Keratinocyte (primary cell): Measurements from ENCODE around the gene ADCY7. TPM values are rescaled to one million over a fixed set of nuclear protein-coding genes. Genes with fewer than 3 reads are reported as not detected.

ENCODE experiments used
- DNase-seq: peaks from one replicate; pipeline ENCODE4 v3.0.0-alpha.2; 2011; ENCODE audit warnings: low read depth, missing footprints, low spot score
- FAIRE-seq: peaks from 2 replicates; lab custom pipeline; 2011; peaks lifted over from hg19 to GRCh38; lab: Jason Lieb, UNC
- H2AFZ ChIP-seq: 2 replicates; pipeline ENCODE4 v1.6.0; 2012; ENCODE audit warnings: low read length, control low read depth, inconsistent platforms; ENCODE audit not compliant: control insufficient read depth
- H3K27ac ChIP-seq: 2 replicates; pipeline ENCODE4 v1.5.1; 2011; ENCODE audit warnings: low read length; ENCODE audit not compliant: control insufficient read depth, insufficient read depth
- H3K27me3 ChIP-seq: 3 replicates; pipeline ENCODE4 v1.6.0; 2011; ENCODE audit warnings: low read length; ENCODE audit not compliant: control insufficient read depth, insufficient read depth; ENCODE audit errors: extremely low read depth
- H3K36me3 ChIP-seq, 2 experiments: 2 replicates in 1 of 2; 3 replicates in 1 of 2; pipeline ENCODE4 v1.5.1; 2011; ENCODE audit warnings: low read length in 2 of 2, mild to moderate bottlenecking in 1 of 2; ENCODE audit not compliant: control insufficient read depth in 2 of 2, insufficient read depth in 2 of 2; ENCODE audit errors: extremely low read depth in 1 of 2
- H3K4me1 ChIP-seq: 3 replicates; pipeline ENCODE4 v1.5.1; 2011; ENCODE audit warnings: low read length; ENCODE audit not compliant: control insufficient read depth, insufficient read depth; ENCODE audit errors: extremely low read depth
- H3K4me2 ChIP-seq: 3 replicates; pipeline ENCODE4 v1.6.0; 2011; ENCODE audit warnings: low read depth, low read length; ENCODE audit not compliant: control insufficient read depth, insufficient read depth; ENCODE audit errors: extremely low read depth
- H3K4me3 ChIP-seq, 3 experiments: fragments of 200-600 bp in 1 of 3; sonication (generic) in 1 of 3; 2 replicates in 2 of 3; 3 replicates in 1 of 3; pipeline ENCODE4 v1.5.1; 2011 to 2016; ENCODE audit warnings: low read length in 3 of 3, mild to moderate bottlenecking in 3 of 3, control low read depth in 2 of 3, inconsistent platforms in 1 of 3, low read depth in 1 of 3, mixed read lengths in 1 of 3, mixed run types in 1 of 3, moderate library complexity in 1 of 3; ENCODE audit not compliant: control insufficient read depth in 2 of 3, insufficient read depth in 2 of 3; ENCODE audit errors: extremely low read depth in 1 of 3
- H3K79me2 ChIP-seq: 2 replicates; pipeline ENCODE4 v1.6.0; 2012; ENCODE audit warnings: low read length; ENCODE audit not compliant: control insufficient read depth, insufficient read depth
- H3K9ac ChIP-seq: 3 replicates; pipeline ENCODE4 v1.6.0; 2011; ENCODE audit warnings: low read length; ENCODE audit not compliant: control insufficient read depth, insufficient read depth; ENCODE audit errors: extremely low read depth
- H3K9me1 ChIP-seq: 3 replicates; pipeline ENCODE4 v1.6.0; 2011; ENCODE audit warnings: low read length; ENCODE audit not compliant: control insufficient read depth, insufficient read depth; ENCODE audit errors: extremely low read depth
- H3K9me3 ChIP-seq: 2 replicates; pipeline ENCODE4 v1.5.1; 2012; ENCODE audit warnings: low read depth, low read length; ENCODE audit not compliant: control insufficient read depth
- H4K20me1 ChIP-seq: 3 replicates; pipeline ENCODE4 v1.6.0; 2011; ENCODE audit warnings: low read length; ENCODE audit not compliant: control insufficient read depth, insufficient read depth; ENCODE audit errors: extremely low read depth
- CTCF ChIP-seq, 3 experiments: IDR thresholded peaks in 1 of 3; conservative IDR thresholded peaks in 1 of 3; optimal IDR thresholded peaks in 1 of 3; 2 replicates in 2 of 3; 3 replicates in 1 of 3; pipeline versions ENCODE3 to v1.5.1; 2011; ENCODE audit warnings: low read length in 3 of 3, mild to moderate bottlenecking in 3 of 3, moderate library complexity in 2 of 3, control low read depth in 1 of 3, inconsistent platforms in 1 of 3; ENCODE audit not compliant: insufficient read depth in 2 of 3; ENCODE audit errors: extremely low read depth in 1 of 3
- EZH2 ChIP-seq: IDR thresholded peaks from one replicate; pipeline ENCODE4 v1.6.1; 2012; ENCODE audit warnings: inconsistent platforms, mild to moderate bottlenecking, low read length, moderate library complexity
- dilution Hi-C: fragments of 300-500 bp; cut with MboI; formaldehyde crosslinking; loops from one replicate; pipeline ENCODE4 v1.7.0; 2020; ENCODE audit warnings: low sequenced_read_pairs; ENCODE audit not compliant: extremely low pct_ligation_motif_present
- polyA plus RNA-seq, 5 experiments: library from polyadenylated mRNA; depleted of rRNA in 3 of 5; stranded (reverse) in 3 of 5; stranded (forward) in 1 of 5; unstranded in 1 of 5; fragments of >200 nt; gene quantifications; 1 replicate in 1 of 5; 2 replicates in 3 of 5; 3 replicates in 1 of 5; pipeline versions ENCODE4 v1.2.1 to v1.2.3, GENCODE V29; 2011 to 2012; ENCODE audit warnings: missing spikeins in 2 of 5, low read depth in 1 of 5, low replicate concordance in 1 of 5

ADCY7 gene
- polyA plus RNA-seq, 1 donor (not counting 4 experiments of a cell fraction or from before 2014, with no cell fraction given): 5.1 TPM

- Histone ChIP-seq H4K20me1 (no peaks in the 10 kb centered on the region), H2AFZ (no peak overlapping the region), H3K9me1 (no peaks in the 10 kb centered on the region), H3K4me1 (peaks cover 11% of the 10 kb centered on the region), H3K9ac (no peak overlapping the region), H3K36me3 (peaks cover 6 to 23% of the 10 kb centered on the region in 2 experiments), H3K79me2 (peaks cover 69% of the 10 kb centered on the region), H3K27ac (peak overlapping the region; percentile 25), H3K27me3 (no peaks in the 10 kb centered on the region), H3K4me3 (no peak overlapping the region), H3K9me3 (no peaks in the 10 kb centered on the region), H3K4me2 (no peak overlapping the region)
- dilution Hi-C loops: no loop called here
- DNase-seq (no peak), FAIRE-seq (no peak)
- TF ChIP-seq EZH2 (no peak), CTCF (optimal IDR thresholded peaks at IDR 0.05 in 1 of 3, IDR thresholded peaks at IDR 0.05 in 1 of 3, conservative IDR thresholded peaks at IDR 0.05 in 1 of 3; ENCODE audit: extremely low read depth in 1 of 3, insufficient read depth in 2 of 3, low read length in 3 of 3) (no peak)
These were observed 93.3 kb downstream of the ADCY7 start for GRCh38 chr16:50359626-50360025.

GRCh38 chr16:50360033-50360778 lies 93.9 kb downstream of the ADCY7 start:
- Histone ChIP-seq H3K9me1 (no peaks in the 10 kb centered on the region), H3K36me3 (peaks cover 8 to 25% of the 10 kb centered on the region in 2 experiments), H3K4me3 (no peak overlapping the region), H3K9me3 (no peaks in the 10 kb centered on the region), H3K4me2 (peak overlapping the region; percentile 35), H2AFZ (no peak overlapping the region), H4K20me1 (no peaks in the 10 kb centered on the region), H3K27me3 (no peaks in the 10 kb centered on the region), H3K9ac (peak overlapping the region; percentile 46), H3K79me2 (peaks cover 72% of the 10 kb centered on the region), H3K4me1 (peaks cover 11% of the 10 kb centered on the region), H3K27ac (peak overlapping the region; percentile 81)
- FAIRE-seq (peak; percentile 64), DNase-seq (peak; percentile 21)
- TF ChIP-seq CTCF (optimal IDR thresholded peaks at IDR 0.05 in 1 of 3, IDR thresholded peaks at IDR 0.05 in 1 of 3, conservative IDR thresholded peaks at IDR 0.05 in 1 of 3; ENCODE audit: extremely low read depth in 1 of 3, insufficient read depth in 2 of 3, low read length in 3 of 3) (no peak), EZH2 (no peak)
- dilution Hi-C loops: no loop called here
